Embryonic facial prominence (tissue), 1 donor: Measurements from ENCODE around the gene IBTK.
"Not testable (repeated sequence)": the region's sequence is repeated elsewhere in the genome, so short reads cannot be mapped to it uniquely, and the experiment has no call there.

ENCODE experiments used
- DNase-seq: peaks from one replicate; pipeline ENCODE4 v3.0.0-alpha.2; 2016; ENCODE audit errors: extremely low spot score

Gene IBTK

GRCh38 chr6:82178077-82178758 lies 69.3 kb downstream of the IBTK start:
- peak; percentile 22 for DNase-seq

DNA sequence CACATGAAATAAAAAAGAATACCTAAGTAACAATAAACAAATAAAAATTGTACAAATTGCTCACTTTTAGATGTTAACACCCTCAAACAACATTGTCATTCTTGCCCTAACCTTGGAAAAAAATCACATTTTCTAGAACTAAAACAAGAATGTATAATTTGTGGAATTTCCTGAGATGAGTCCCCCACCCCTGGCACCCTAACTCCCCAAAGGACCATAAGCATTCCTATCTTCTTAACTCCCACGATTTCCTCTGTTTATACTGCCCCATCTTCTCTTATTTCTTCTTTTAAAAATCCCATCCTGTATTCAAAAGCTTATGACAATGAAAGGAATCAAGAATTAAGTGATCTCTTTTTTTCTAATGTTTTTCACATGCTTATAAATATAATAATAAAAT lies 70.9 kb downstream of the IBTK start:
- DNase-seq: no peak

- no peak for DNase-seq
Observed at GRCh38 chr6:82172594-82172993, 75.0 kb downstream of the IBTK start.

DNA sequence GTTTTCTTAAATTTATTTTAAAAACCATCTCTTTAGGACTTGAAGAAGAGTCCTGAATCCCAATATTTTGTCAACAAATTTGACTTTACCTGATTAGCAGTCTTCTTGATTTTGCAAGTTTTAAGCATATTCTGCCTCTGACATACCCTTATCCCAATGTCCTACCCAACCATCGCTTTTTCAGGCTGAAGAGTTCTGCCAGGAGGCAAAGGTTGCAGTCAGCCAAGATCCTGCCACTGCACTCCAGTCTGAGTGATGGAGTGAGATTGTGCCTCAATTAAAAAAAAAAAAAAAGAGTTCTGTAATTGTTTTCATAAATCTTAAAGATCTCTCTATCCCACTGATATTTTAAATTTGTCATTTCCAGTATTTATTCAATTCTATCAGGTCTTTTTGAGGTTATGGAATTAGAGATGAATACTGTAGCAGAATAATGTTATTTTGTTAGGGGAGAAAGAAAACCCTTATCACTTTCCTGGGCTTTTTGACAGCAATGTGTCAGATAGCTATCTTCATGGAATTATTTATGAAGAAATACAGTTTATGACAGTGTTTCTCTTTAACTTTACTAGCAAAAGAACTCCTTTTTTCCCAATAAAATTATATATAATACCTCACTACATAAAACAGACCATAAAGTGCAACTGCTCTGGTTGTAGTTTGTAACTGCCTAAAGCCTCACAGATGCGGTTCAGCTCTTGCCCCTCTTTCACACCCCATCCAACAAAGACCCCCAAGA lies 78.2 kb downstream of the IBTK start:
- no peak for DNase-seq

- DNase-seq: no peak
Observed at GRCh38 chr6:82166493-82166892, 81.1 kb downstream of the IBTK start.

GRCh38 chr6:82160255-82160990 lies 87.1 kb downstream of the IBTK start:
- no peak for DNase-seq

- DNase-seq: not testable (repeated sequence)
Observed at GRCh38 chr6:82152786-82153185, 94.8 kb downstream of the IBTK start.

- not testable (repeated sequence) for DNase-seq
Observed at GRCh38 chr6:82151147-82151546, 96.4 kb downstream of the IBTK start.

- no peak for DNase-seq
Observed at GRCh38 chr6:82145926-82146452, 101.6 kb downstream of the IBTK start.

DNA sequence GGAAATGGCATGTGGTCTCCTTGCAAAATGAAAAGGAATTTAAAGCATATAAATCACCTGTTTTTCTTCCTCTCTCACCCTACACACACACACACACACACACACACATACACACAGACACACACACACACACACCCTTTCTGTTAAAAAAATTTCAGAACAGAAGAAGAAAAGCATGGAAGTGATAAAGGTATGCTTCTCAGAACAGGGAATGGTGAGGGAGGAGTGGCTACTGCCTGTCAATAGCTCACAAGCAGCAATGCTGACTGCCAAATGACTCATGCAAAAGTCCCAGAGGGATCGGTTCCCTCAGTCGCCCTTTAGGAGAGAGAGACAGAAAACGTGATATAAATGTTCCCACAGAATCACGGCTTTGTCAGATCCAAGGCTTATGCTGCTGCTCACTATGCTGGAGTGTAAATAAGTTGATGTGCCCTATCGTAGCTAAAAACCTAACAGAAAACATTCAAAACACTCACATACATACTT lies 102.6 kb downstream of the IBTK start:
- no peak for DNase-seq

DNA sequence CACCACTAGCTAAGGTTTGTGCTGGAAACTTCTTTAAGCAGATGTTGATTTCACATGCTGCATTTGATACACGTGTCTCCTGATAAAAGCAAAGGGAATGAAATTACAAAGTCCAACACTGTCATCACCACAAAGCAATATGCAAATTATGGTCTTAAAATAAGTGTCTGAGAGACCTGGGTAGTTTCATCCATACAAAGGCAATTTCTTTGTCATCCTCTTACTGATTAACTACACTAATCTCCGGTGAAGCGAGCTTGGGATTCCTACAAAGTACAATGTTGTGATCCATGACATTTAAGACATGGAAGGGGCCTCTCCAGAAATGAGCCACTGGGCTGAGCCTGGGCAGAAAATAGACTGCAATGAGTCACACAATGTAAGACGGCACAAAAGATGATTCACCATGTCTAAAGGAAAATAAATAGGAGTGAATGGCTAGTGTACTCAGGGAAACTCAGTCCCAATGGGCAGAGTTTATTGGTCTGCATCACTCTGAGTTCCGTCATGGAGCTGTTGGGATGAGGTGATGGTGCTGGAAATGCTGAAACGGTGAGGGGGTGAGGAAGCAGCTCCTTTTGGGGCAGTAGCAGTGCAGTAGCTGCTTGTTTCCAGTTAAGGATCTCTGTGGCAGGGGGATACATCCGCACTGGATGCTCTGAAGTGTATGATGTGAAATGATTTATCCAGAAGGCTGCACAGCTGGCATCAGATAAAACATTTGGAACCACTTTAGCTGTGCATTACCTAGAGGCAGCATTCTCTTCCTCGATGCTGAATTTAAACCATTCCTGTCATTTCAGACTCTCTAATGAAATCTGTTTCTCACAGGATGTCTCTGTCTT lies 103.3 kb downstream of the IBTK start:
- no peak for DNase-seq

GRCh38 chr6:82143041-82143481 lies 104.5 kb downstream of the IBTK start:
- peak; percentile 26 for DNase-seq

DNA sequence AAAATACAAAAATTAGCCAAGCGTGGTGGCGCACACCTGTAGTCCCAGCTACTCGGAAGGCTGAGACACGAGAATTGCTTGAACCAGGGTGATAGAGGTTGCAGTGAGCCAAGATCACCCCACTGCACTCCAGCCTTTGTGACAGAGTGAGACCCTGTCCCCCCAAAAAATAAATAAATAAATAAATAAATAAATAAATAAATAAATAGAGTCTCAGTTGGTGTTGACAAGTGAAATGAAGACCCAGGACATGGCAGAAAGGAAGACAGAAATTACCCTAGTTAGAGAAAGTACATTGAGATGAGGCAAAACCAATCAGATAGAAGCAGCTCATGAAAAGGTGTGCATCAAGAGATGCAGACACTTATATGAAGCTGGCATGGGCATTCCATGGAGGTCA lies 105.0 kb downstream of the IBTK start:
- DNase-seq: no peak

- DNase-seq: no peak
Observed at GRCh38 chr6:82138075-82138791, 109.3 kb downstream of the IBTK start.

DNA sequence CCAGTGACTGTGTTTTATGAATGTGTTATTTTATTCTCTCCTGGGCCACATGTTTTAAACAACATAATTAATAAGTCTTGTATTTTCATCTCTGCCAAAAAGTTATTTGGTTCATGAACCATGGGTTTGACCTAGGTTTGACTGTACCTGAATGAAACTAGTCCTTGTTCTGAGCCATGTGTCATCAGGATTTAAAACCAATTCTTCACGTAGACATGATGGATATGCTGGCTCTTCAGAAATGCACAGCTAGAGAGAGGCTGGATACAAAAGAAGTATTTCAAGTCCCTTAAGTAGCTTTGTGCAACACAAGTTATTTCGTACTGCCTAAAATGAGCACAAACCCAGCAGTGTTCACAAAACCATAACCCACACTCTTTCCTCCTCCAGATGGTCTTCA lies 116.1 kb downstream of the IBTK start:
- no peak for DNase-seq

- no peak for DNase-seq
Observed at GRCh38 chr6:82129797-82130196, 117.7 kb downstream of the IBTK start.

DNA sequence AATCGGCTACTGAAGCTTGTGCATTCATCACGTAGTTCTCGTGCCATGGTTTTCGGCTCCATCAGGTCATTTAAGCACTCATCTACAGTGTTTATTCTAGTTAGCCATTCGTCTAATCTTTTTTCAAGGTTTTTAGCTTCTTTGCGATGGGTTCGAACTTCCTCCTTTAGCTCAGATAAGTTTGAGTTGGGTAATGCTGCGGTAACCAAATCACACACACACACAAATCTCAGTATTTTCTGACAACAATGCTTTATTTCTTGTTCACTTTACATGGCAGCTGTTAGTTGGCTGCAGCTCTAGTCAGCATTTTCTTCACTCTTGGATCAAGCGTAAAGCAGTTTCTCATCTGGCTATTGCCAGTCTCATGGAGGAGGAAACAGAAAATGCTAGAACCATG lies 118.6 kb downstream of the IBTK start:
- DNase-seq: not testable (repeated sequence)

- no peak for DNase-seq
Observed at GRCh38 chr6:82123632-82124031, 123.9 kb downstream of the IBTK start.
